SJSA1 (cell line): Measurements from ENCODE around the gene PRR23E. TPM values are rescaled to one million over a fixed set of nuclear protein-coding genes. Genes with fewer than 3 reads are reported as not detected.

Source experiments
- DNase-seq, 2 experiments: peaks; one replicate each; pipeline ENCODE4 v3.0.0-alpha.2; 2015 to 2020; ENCODE audit warnings: low spot score in 2 of 2, low read depth in 1 of 2
- H3K27ac ChIP-seq: fragments of 250-450 bp; sonication (Bioruptor Pico); 2 replicates; pipeline ENCODE4 v1.5.1; 2020; ENCODE audit warnings: mild to moderate bottlenecking, moderate library complexity
- H3K27me3 ChIP-seq: fragments of 250-450 bp; sonication (Bioruptor Pico); replicated peaks from 2 replicates; pipeline ENCODE4 v1.5.1; 2020; ENCODE audit warnings: mild to moderate bottlenecking, moderate library complexity
- H3K36me3 ChIP-seq: fragments of 250-450 bp; sonication (Bioruptor Pico); 2 replicates; pipeline ENCODE4 v1.5.1; 2020; ENCODE audit warnings: mild to moderate bottlenecking
- H3K4me1 ChIP-seq: fragments of 250-450 bp; sonication (Bioruptor Pico); replicated peaks from 2 replicates; pipeline ENCODE4 v1.6.1; 2021; ENCODE audit warnings: mild to moderate bottlenecking
- H3K4me3 ChIP-seq: fragments of 250-450 bp; sonication (Bioruptor Pico); 2 replicates; pipeline ENCODE4 v1.5.1; 2020; ENCODE audit warnings: mild to moderate bottlenecking
- H3K9me3 ChIP-seq: fragments of 250-450 bp; sonication (Bioruptor Pico); replicated peaks from 2 replicates; pipeline ENCODE4 v1.5.1; 2020; ENCODE audit warnings: mild to moderate bottlenecking
- total RNA-seq: library from RNA; depleted of rRNA; stranded (reverse); fragments of >200 nt; shearing (Covaris generic); gene quantifications from 2 replicates; pipeline ENCODE4 v1.2.3, GENCODE V29; 2014

The PRR23E gene
- total RNA-seq, 1 experiment from 2014 or later, result not detected

- DNase-seq, result peak in 1 of 2 experiments; percentile 36
- no peaks in the 10 kb centered on the region for H3K36me3 ChIP-seq
- H3K4me3 ChIP-seq, result no peak overlapping the region
- no peak overlapping the region for H3K27ac ChIP-seq
- no peaks in the 10 kb centered on the region for H3K27me3 ChIP-seq
- H3K4me1 ChIP-seq, result no peaks in the 10 kb centered on the region
- H3K9me3 ChIP-seq, result no peaks in the 10 kb centered on the region
These were observed 8.7 kb upstream of the PRR23E start for GRCh38 chr3:127183931-127184869.

DNA sequence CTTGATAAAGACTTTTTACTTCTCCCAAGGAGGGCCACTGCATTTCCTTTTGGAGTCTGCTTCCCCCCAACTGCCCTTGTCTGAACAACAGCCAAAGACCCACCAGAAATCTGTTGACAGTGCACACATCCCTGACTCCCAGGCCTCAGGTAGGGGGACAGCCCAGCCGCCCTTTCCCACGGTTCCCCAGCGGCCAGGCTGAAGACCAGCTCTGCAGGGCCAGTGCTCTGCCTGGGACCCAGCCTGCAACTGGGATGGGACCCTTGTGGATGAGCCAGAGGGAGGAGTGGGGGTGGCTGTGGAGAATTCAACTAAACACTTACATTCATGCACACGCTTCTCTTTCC is 8.1 kb upstream of the PRR23E start:
- Histone ChIP-seq H3K36me3 (no peaks in the 10 kb centered on the region), H3K27me3 (no peaks in the 10 kb centered on the region), H3K4me1 (no peaks in the 10 kb centered on the region), H3K4me3 (no peak overlapping the region), H3K9me3 (no peaks in the 10 kb centered on the region), H3K27ac (no peak overlapping the region)
- DNase-seq, result no peak

- no peak for DNase-seq
- Histone ChIP-seq H3K9me3 (no peaks in the 10 kb centered on the region), H3K36me3 (no peaks in the 10 kb centered on the region), H3K27me3 (no peaks in the 10 kb centered on the region), H3K4me3 (no peak overlapping the region), H3K4me1 (no peaks in the 10 kb centered on the region), H3K27ac (no peak overlapping the region)
These were observed 7.7 kb upstream of the PRR23E start for GRCh38 chr3:127185268-127185667.

- no peak overlapping the region for H3K4me3 ChIP-seq
These were observed 6.8 kb upstream of the PRR23E start for GRCh38 chr3:127185962-127186674.

GRCh38 chr3:127187316-127187715 is 5.6 kb upstream of the PRR23E start:
- Histone ChIP-seq H3K9me3 (no peaks in the 10 kb centered on the region; the same call in 1 of the 2 replicates), H3K27me3 (no peaks in the 10 kb centered on the region), H3K27ac (no peak overlapping the region), H3K36me3 (no peaks in the 10 kb centered on the region), H3K4me1 (no peaks in the 10 kb centered on the region), H3K4me3 (no peak overlapping the region)
- no peak for DNase-seq

More at GRCh38 chr3:127185962-127186674, 6.8 kb upstream of the PRR23E start:
- H3K27ac ChIP-seq, result no peak overlapping the region
- H3K27me3 ChIP-seq, result no peaks in the 10 kb centered on the region
- H3K9me3 ChIP-seq, result no peaks in the 10 kb centered on the region
- no peaks in the 10 kb centered on the region for H3K36me3 ChIP-seq
- DNase-seq, result no peak
- H3K4me1 ChIP-seq, result no peaks in the 10 kb centered on the region

- Histone ChIP-seq H3K36me3 (no peaks in the 10 kb centered on the region), H3K27me3 (no peaks in the 10 kb centered on the region), H3K4me3 (no peak overlapping the region), H3K4me1 (no peaks in the 10 kb centered on the region), H3K27ac (no peak overlapping the region), H3K9me3 (no peaks in the 10 kb centered on the region; the same call in 1 of the 2 replicates)
- DNase-seq, result no peak
These were observed 410 bp downstream of the PRR23E start for GRCh38 chr3:127193341-127193740.

- Histone ChIP-seq H3K36me3 (no peaks in the 10 kb centered on the region), H3K9me3 (no peaks in the 10 kb centered on the region; the same call in 1 of the 2 replicates), H3K27ac (no peak overlapping the region), H3K4me1 (no peaks in the 10 kb centered on the region), H3K27me3 (no peaks in the 10 kb centered on the region), H3K4me3 (no peak overlapping the region)
- DNase-seq, result no peak
These were observed 844 bp downstream of the PRR23E start for GRCh38 chr3:127193775-127194174.

DNA sequence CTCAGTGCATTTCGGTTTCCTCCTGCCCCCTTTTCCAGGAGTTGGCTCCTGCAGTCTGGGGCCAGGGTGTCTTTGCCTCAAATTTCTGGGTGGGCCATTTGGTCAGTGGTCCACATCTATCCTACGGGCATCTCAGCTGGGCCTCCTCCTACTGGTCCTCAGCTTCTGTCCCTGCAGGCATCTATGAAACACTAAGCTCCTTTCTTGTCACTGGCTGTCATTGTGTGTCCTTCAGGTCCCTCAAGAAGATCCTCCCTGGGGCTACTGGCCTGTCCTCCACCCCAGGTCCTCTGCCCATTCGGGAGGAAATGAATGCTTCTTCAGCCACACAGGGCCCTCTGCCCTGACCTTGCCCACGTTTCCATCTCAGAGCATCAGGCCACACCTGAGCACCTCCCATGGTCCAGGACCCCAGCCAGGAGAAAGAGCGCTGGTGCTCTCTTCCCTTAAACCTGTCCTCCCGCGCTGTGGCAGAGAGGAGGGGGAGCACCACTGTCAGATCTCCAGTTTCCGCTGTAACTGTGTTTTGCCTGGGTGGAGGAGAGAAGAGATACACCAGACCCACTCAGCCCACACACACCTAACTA is 1.8 kb downstream of the PRR23E start:
- H3K27me3 ChIP-seq, result no peaks in the 10 kb centered on the region
- no peaks in the 10 kb centered on the region for H3K36me3 ChIP-seq
- no peaks in the 10 kb centered on the region; the same call in 1 of the 2 replicates for H3K9me3 ChIP-seq
- no peak overlapping the region for H3K27ac ChIP-seq
- no peak overlapping the region for H3K4me3 ChIP-seq
- H3K4me1 ChIP-seq, result no peaks in the 10 kb centered on the region
- DNase-seq, result no peak

DNA sequence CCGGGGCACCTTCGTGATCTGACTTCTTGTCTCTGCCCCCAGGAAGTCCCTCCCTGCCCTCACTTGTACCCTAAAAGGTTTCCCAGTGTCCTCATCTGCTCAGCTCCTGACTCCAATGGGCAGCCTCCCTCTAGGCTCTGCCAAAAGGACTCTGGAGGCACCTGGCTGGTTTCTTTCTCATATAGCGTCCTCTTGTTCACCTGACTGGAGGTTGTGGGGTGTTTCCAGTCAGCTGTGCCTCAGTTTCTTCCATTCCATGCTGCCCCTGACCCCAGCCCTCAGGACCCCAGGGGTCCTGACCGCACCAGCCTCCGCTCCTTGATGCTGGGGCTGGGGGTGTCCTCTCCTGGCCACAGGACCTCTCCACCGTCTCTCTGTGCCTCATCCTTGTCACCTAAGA is 2.5 kb downstream of the PRR23E start:
- no peaks in the 10 kb centered on the region for H3K36me3 ChIP-seq

GRCh38 chr3:127196002-127196401 is 3.1 kb downstream of the PRR23E start:
- H3K9me3 ChIP-seq, result no peaks in the 10 kb centered on the region; the same call in 1 of the 2 replicates
- no peak for DNase-seq
- H3K27me3 ChIP-seq, result no peaks in the 10 kb centered on the region
- no peaks in the 10 kb centered on the region for H3K4me1 ChIP-seq
- H3K4me3 ChIP-seq, result no peak overlapping the region
- no peak overlapping the region for H3K27ac ChIP-seq
- no peaks in the 10 kb centered on the region for H3K36me3 ChIP-seq

More for the DNA sequence above, 2.5 kb downstream of the PRR23E start:
- Histone ChIP-seq H3K27me3 (no peaks in the 10 kb centered on the region), H3K9me3 (no peaks in the 10 kb centered on the region; the same call in 1 of the 2 replicates), H3K4me1 (no peaks in the 10 kb centered on the region), H3K27ac (no peak overlapping the region), H3K4me3 (no peak overlapping the region)
- no peak for DNase-seq

DNA sequence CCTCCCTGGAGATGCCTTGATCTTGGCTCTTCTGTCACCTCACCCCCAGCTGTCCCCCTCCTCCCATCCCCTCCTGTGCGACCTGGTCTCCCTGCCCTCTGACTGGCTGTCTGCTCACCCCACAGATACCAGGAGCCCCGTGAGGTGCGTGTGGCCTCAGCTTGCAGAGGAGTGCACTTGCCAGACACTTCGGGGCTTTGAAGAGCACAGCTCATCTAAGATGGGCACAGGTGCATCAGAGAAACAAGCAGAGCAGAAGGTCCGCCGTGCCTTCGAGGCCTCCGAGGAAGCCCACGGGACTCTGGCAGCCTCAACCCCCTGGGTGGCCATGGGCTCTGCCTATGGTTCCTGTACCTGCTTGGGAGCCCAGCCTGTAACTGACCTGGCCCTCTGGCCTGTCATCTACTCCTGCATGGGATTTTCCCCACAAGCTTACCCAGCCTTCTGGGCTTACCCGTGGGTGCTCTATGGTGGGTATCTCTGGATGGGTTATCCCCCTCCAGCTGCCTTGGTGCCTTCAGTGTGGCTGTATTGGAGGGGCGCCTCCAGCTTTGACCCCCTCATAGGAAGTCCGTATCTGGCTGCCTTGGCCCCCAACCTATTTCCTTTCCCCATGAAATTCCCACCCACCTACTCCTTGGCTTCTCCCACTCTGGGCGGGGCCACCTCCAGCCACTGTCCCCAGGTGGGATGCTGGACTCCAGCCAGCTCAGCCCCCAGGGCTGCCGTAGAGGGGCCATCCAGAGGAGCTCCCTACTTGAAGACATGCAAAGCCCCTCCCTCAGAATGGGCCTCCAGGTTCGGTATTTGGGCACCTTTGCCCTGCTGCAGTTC is 3.8 kb downstream of the PRR23E start:
- DNase-seq, result no peak
- no peaks in the 10 kb centered on the region for H3K27me3 ChIP-seq
- H3K4me3 ChIP-seq, result no peak overlapping the region
- no peak overlapping the region for H3K27ac ChIP-seq
- no peaks in the 10 kb centered on the region; the same call in 1 of the 2 replicates for H3K9me3 ChIP-seq
- no peaks in the 10 kb centered on the region for H3K36me3 ChIP-seq
- H3K4me1 ChIP-seq, result no peaks in the 10 kb centered on the region

GRCh38 chr3:127197300-127198189 is 4.6 kb downstream of the PRR23E start:
- no peak for DNase-seq
- Histone ChIP-seq H3K27me3 (no peaks in the 10 kb centered on the region), H3K9me3 (no peaks in the 10 kb centered on the region), H3K4me3 (no peak overlapping the region), H3K27ac (no peak overlapping the region), H3K4me1 (no peaks in the 10 kb centered on the region), H3K36me3 (no peaks in the 10 kb centered on the region)
